HEK293 (cell line): ENCODE results near the gene MEG3.

Experiments used
- CTCF ChIA-PET: fragments of 350-600 bp; formaldehyde crosslinking; extraction: SDS; loops from one replicate; lab custom pipeline; 2021; ENCODE audit warnings: antibody characterized with exemption; lab: Yijun Ruan, JAX
- POLR2A ChIA-PET: fragments of 300-600 bp; formaldehyde crosslinking; extraction: SDS; loops from one replicate; lab custom pipeline; 2020; ENCODE audit warnings: antibody characterized with exemption, inconsistent platforms; lab: Yijun Ruan, JAX
- H3K27ac ChIP-seq: fragments of 200-500 bp; sonication (Bioruptor generic); 2 replicates; pipeline ENCODE4 v1.5.1; 2014; ENCODE audit warnings: low read depth, low read length, control low read depth, inconsistent platforms; ENCODE audit errors: extremely low read depth
- H3K36me3 ChIP-seq, 2 experiments: fragments of 200-500 bp in 1 of 2; sonication (Bioruptor generic) in 1 of 2; 1 replicate in 1 of 2; 2 replicates in 1 of 2; pipeline ENCODE4 v1.5.1; 2014 to 2017; ENCODE audit warnings: inconsistent platforms in 2 of 2, low read length in 2 of 2; ENCODE audit not compliant: control insufficient read depth in 2 of 2, insufficient read depth in 1 of 2
- H3K4me1 ChIP-seq: fragments of 200-500 bp; sonication (Bioruptor generic); 2 replicates; pipeline ENCODE4 v1.5.1; 2014; ENCODE audit warnings: mild to moderate bottlenecking, low read length, inconsistent platforms; ENCODE audit not compliant: control insufficient read depth, insufficient read depth
- H3K4me3 ChIP-seq: 2 replicates; pipeline ENCODE4 v1.5.1; 2011; ENCODE audit warnings: low read depth, mild to moderate bottlenecking, control low read depth, low read length, moderate library complexity
- H3K9me3 ChIP-seq: fragments of 200-500 bp; sonication (Bioruptor generic); 2 replicates; pipeline ENCODE4 v1.5.1; 2014; ENCODE audit warnings: low read depth, low read length, inconsistent platforms; ENCODE audit not compliant: control insufficient read depth, insufficient read depth
- AEBP2 ChIP-seq: fragments of 450-650 bp; formaldehyde crosslinking; IDR thresholded peaks from 2 replicates; pipeline ENCODE4 v1.5.1; 2016; ENCODE audit warnings: missing biosample characterization, missing genetic modification characterization, borderline replicate concordance
- PRDM6 ChIP-seq: fragments of 450-650 bp; formaldehyde crosslinking; IDR thresholded peaks from 2 replicates; pipeline ENCODE4 v1.5.1; 2017; ENCODE audit warnings: missing biosample characterization, missing genetic modification characterization
- REST ChIP-seq: fragments of 450-650 bp; formaldehyde crosslinking; IDR thresholded peaks from 2 replicates; pipeline ENCODE4 v1.5.1; 2016; ENCODE audit warnings: missing biosample characterization, missing genetic modification characterization
- ZFHX2 ChIP-seq: fragments of 450-650 bp; formaldehyde crosslinking; conservative IDR thresholded peaks from 2 replicates; pipeline ENCODE4 v1.5.1; 2016; ENCODE audit warnings: missing biosample characterization, missing genetic modification characterization
- ZIC2 ChIP-seq: fragments of 450-650 bp; formaldehyde crosslinking; IDR thresholded peaks from 2 replicates; pipeline ENCODE4 v1.5.1; 2016; ENCODE audit warnings: missing biosample characterization, missing genetic modification characterization
- ZNF184 ChIP-seq: fragments of 450-650 bp; IDR thresholded peaks from 2 replicates; pipeline ENCODE4 v1.5.1; 2018; ENCODE audit warnings: missing biosample characterization, mild to moderate bottlenecking, missing genetic modification characterization
- ZNF266 ChIP-seq: fragments of 450-650 bp; formaldehyde crosslinking; IDR thresholded peaks from 2 replicates; pipeline ENCODE4 v1.5.1; 2016; ENCODE audit warnings: missing biosample characterization, missing genetic modification characterization, low read depth
- ZNF366 ChIP-seq: fragments of 450-650 bp; formaldehyde crosslinking; conservative IDR thresholded peaks from 2 replicates; pipeline ENCODE4 v1.5.1; 2016; ENCODE audit warnings: missing biosample characterization, missing genetic modification characterization
- ZNF548 ChIP-seq: fragments of 450-650 bp; formaldehyde crosslinking; IDR thresholded peaks from 2 replicates; pipeline ENCODE4 v1.5.1; 2016; ENCODE audit warnings: missing biosample characterization, missing genetic modification characterization
- ZNF560 ChIP-seq: fragments of 450-650 bp; formaldehyde crosslinking; IDR thresholded peaks from 2 replicates; pipeline ENCODE4 v1.5.1; 2017; ENCODE audit warnings: missing biosample characterization, missing genetic modification characterization, borderline replicate concordance

Gene MEG3

GRCh38 chr14:100885617-100886016, 59.7 kb downstream of the MEG3 start (continued):
- TF ChIP-seq REST (tag by site-specific recombination) (no peak), ZIC2 (tag by site-specific recombination) (no peak), ZNF366 (tag by site-specific recombination) (no peak), ZNF184 (tag by site-specific recombination) (no peak), AEBP2 (tag by site-specific recombination) (no peak)

- CTCF ChIA-PET, result interaction anchor here (1.0 to 1.7 kb wide), 3 partner anchors 12 to 502 kb away, joined by 3 to 4 read pairs (median 3); no protein-coding TSS in a partner anchor
- H3K4me3 ChIP-seq, result no peak overlapping the region
- POLR2A ChIA-PET, result no interaction called here
Observed at GRCh38 chr14:100887728-100888335, 61.9 kb downstream of the MEG3 start.

GRCh38 chr14:100888789-100889315, 62.9 kb downstream of the MEG3 start:
- no peak overlapping the region for H3K4me3 ChIP-seq

More at GRCh38 chr14:100887728-100888335, 61.9 kb downstream of the MEG3 start:
- Histone ChIP-seq H3K4me1 (peaks cover 16% of the 10 kb centered on the region), H3K27ac (no peak overlapping the region), H3K9me3 (no peaks in the 10 kb centered on the region), H3K36me3 (no peaks in the 10 kb centered on the region)
- TF ChIP-seq ZNF560 (tag by site-specific recombination), result no peak
- peak; percentile 41; the same call in 1 of the 2 replicates for TF ChIP-seq ZFHX2 (tag by site-specific recombination)
- no peak for TF ChIP-seq ZNF548 (tag by site-specific recombination)
- peak; percentile 23; the same call in 1 of the 2 replicates for TF ChIP-seq PRDM6 (tag by site-specific recombination)

More at GRCh38 chr14:100888789-100889315, 62.9 kb downstream of the MEG3 start:
- CTCF ChIA-PET, result interaction anchor here (1.7 kb wide), 1 partner anchor 38 kb away, joined by 4 read pairs; no protein-coding TSS in a partner anchor
- H3K36me3 ChIP-seq, result no peaks in the 10 kb centered on the region
- TF ChIP-seq ZNF266 (no peak), PRDM6 (tag by site-specific recombination) (peak; percentile 90)
- no peaks in the 10 kb centered on the region for H3K9me3 ChIP-seq
- peaks cover 16% of the 10 kb centered on the region for H3K4me1 ChIP-seq
- H3K27ac ChIP-seq, result no peak overlapping the region
- POLR2A ChIA-PET, result no interaction called here
